Thymus (tissue), 11 donors: ENCODE data around the gene TMEM272. TPM values are rescaled to one million over a fixed set of nuclear protein-coding genes. Genes with fewer than 3 reads are reported as not detected.

Source experiments
- DNase-seq, 9 donors: peaks; one replicate each; pipeline ENCODE4 v3.0.0-alpha.2; 2013; ENCODE audit warnings: low spot score in 9 of 9, low read depth in 6 of 9, missing footprints in 1 of 9
- H3K27ac ChIP-seq, 2 donors: one replicate each; pipeline ENCODE4 v1.5.1; 2013; ENCODE audit warnings: control low read depth in 1 of 2, low read depth in 1 of 2, low read length in 1 of 2, mild to moderate bottlenecking in 1 of 2, moderate library complexity in 1 of 2
- H3K27me3 ChIP-seq, 2 donors: one replicate each; pipeline ENCODE4 v1.5.1; 2013; ENCODE audit warnings: low read length in 1 of 2; ENCODE audit not compliant: control insufficient read depth in 2 of 2, insufficient read depth in 1 of 2
- H3K36me3 ChIP-seq, 2 donors: one replicate each; pipeline ENCODE4 v1.5.1; 2013; ENCODE audit warnings: low read length in 1 of 2, mild to moderate bottlenecking in 1 of 2, moderate library complexity in 1 of 2; ENCODE audit not compliant: control insufficient read depth in 2 of 2, insufficient read depth in 2 of 2
- H3K4me1 ChIP-seq, 2 donors: one replicate each; pipeline ENCODE4 v1.5.1; 2013; ENCODE audit warnings: low read length in 2 of 2; ENCODE audit not compliant: control insufficient read depth in 2 of 2, insufficient read depth in 2 of 2
- H3K4me3 ChIP-seq, 2 donors: one replicate each; pipeline ENCODE4 v1.5.1; 2013; ENCODE audit warnings: low read length in 2 of 2, control low read depth in 1 of 2, mild to moderate bottlenecking in 1 of 2
- H3K9me3 ChIP-seq, 2 donors: one replicate each; pipeline ENCODE4 v1.5.1; 2013; ENCODE audit warnings: low read length in 1 of 2, mild to moderate bottlenecking in 1 of 2; ENCODE audit not compliant: control insufficient read depth in 2 of 2, insufficient read depth in 1 of 2
- WGBS: extraction: QIAGEN DNeasy Blood & Tissue Kit; methylation state at CpG from one replicate; pipeline ENCODE4 v1.1.7; 2013; 5-methylcytosine and 5-hydroxymethylcytosine counted together
- polyA plus RNA-seq: library from polyadenylated mRNA; stranded (reverse); fragments of 200-250 nt; gene quantifications from one replicate; pipeline ENCODE4 v1.2.3, GENCODE V29; 2013
- total RNA-seq: library from RNA; stranded (reverse); fragments of 120-200 nt; gene quantifications from one replicate; pipeline ENCODE4 v1.2.4, GENCODE V29; 2013
- donor health status: healthy.

Gene TMEM272
- total and polyA plus RNA-seq, 2 donors = 0.38 to 0.68 TPM

- peak overlapping the region; percentile 67 to 80 for H3K27ac ChIP-seq
- peaks cover 38 to 73% of the 10 kb centered on the region in 2 donors for H3K4me1 ChIP-seq
- 34% methylated on average over 13 of the region's 13 CpGs for WGBS
- H3K27me3 ChIP-seq = no peaks in the 10 kb centered on the region
- no peaks in the 10 kb centered on the region for H3K9me3 ChIP-seq
- H3K36me3 ChIP-seq = no peaks in the 10 kb centered on the region
- DNase-seq = no peak
- H3K4me3 ChIP-seq = peak overlapping the region; percentile 8 to 25
Observed at GRCh38 chr13:51822106-51822815, 22.7 kb downstream of the TMEM272 start.

DNA sequence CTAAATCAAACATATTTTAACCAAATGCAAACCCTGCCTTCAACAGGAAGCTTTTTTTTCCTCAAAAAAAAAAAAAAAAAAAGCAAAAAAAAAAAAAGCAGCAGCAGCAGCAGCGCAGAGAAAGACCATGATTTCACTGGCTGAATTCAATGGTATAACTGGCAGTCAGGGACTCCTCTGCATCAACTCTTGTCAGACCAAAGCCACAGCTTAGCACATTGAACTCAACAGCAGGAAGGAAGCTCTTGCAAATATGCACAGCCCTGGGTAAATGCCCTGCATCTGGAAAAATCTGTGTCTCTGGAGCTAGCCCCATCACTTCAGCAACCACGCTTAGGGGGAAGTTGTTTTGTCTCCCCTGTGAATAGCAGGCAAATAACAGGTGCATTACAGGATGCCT, 23.4 kb downstream of the TMEM272 start:
- H3K27me3 ChIP-seq = no peaks in the 10 kb centered on the region
- peak overlapping the region; percentile 67 to 80 for H3K27ac ChIP-seq
- no peaks in the 10 kb centered on the region for H3K36me3 ChIP-seq
- peak overlapping the region; percentile 8 to 25 for H3K4me3 ChIP-seq
- H3K9me3 ChIP-seq = no peaks in the 10 kb centered on the region
- H3K4me1 ChIP-seq = peaks cover 31 to 66% of the 10 kb centered on the region in 2 donors
- peak in 6 of 9 donors; percentile 27 to 79 (median 51) for DNase-seq
- 6% methylated on average over 2 of the region's 2 CpGs for WGBS

DNA sequence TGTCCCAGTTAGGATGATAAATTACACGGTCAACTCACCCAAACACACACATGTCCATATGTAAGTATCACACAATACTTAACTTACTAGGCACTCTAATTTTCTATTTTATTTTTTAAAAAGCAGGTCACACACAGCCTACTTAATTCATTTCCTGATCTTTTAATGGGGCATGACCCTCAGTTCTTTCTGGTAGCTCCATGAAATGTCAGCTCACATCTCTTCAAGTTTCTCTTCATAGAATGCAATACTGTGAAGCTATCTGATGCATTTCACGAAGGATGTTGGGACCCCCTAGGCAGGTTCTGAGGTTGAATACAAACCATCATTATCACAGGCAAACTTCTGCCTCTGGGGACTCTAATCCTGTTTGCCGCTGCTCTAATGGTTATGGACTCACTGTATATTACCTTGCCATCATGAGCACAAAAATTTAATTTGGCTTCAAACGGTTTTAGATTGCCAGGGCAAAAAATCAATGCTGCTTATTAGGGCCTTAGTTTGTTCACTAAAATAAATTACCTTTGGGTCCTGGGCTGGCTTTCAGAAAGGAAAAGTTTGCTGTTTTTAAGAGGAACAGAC, 24.9 kb downstream of the TMEM272 start:
- Histone ChIP-seq H3K9me3 (no peaks in the 10 kb centered on the region), H3K4me1 (peaks cover 21 to 60% of the 10 kb centered on the region in 2 donors), H3K4me3 (no peak overlapping the region), H3K27me3 (no peaks in the 10 kb centered on the region), H3K27ac (no peak overlapping the region), H3K36me3 (no peaks in the 10 kb centered on the region)
- 95% methylated on average over 4 of the region's 4 CpGs for WGBS
- no peak for DNase-seq

- H3K9me3 ChIP-seq = no peaks in the 10 kb centered on the region
- no peaks in the 10 kb centered on the region for H3K36me3 ChIP-seq
- DNase-seq = no peak
- H3K27ac ChIP-seq = no peak overlapping the region
- H3K4me3 ChIP-seq = no peak overlapping the region
- no peaks in the 10 kb centered on the region for H3K27me3 ChIP-seq
- 95% methylated on average over 3 of the region's 3 CpGs for WGBS
- H3K4me1 ChIP-seq = peaks cover 18 to 60% of the 10 kb centered on the region in 2 donors
Observed at GRCh38 chr13:51819544-51819943, 25.4 kb downstream of the TMEM272 start.

- Histone ChIP-seq H3K9me3 (no peaks in the 10 kb centered on the region), H3K4me1 (peaks cover 18 to 58% of the 10 kb centered on the region in 2 donors), H3K27me3 (no peaks in the 10 kb centered on the region), H3K27ac (peak overlapping the region in 1 of 2 donors; percentile 63), H3K4me3 (no peak overlapping the region), H3K36me3 (no peaks in the 10 kb centered on the region)
- 93% methylated on average over 9 of the region's 9 CpGs for WGBS
- no peak for DNase-seq
Observed at GRCh38 chr13:51818781-51819511, 26.0 kb downstream of the TMEM272 start.

GRCh38 chr13:51818276-51818675, 26.7 kb downstream of the TMEM272 start:
- 98% methylated on average over 4 of the region's 4 CpGs for WGBS
- no peaks in the 10 kb centered on the region for H3K9me3 ChIP-seq
- no peak overlapping the region for H3K4me3 ChIP-seq
- H3K27ac ChIP-seq = no peak overlapping the region
- H3K27me3 ChIP-seq = no peaks in the 10 kb centered on the region
- peaks cover 18 to 56% of the 10 kb centered on the region in 2 donors for H3K4me1 ChIP-seq
- H3K36me3 ChIP-seq = no peaks in the 10 kb centered on the region
- DNase-seq = no peak

DNA sequence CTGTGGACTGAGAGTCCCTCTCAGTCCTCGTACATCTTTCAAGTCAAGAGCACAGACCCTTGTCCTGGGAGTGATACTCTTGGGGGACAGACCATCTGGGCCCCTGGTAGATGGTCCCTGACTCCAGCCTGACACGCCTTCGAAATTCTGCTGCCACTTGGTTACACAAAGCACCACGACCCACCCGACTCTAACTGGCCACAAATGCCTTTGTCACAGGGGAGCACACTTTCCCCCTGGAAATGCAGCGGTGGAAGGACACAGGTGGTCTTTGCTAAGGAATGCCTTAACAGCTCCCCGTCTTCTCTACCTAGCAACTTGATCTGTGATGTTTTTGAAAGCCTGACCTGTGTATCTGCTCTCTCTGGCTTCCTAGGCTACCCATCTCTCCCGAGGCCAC, 27.3 kb downstream of the TMEM272 start:
- H3K4me3 ChIP-seq = no peak overlapping the region

GRCh38 chr13:51816604-51817249, 28.2 kb downstream of the TMEM272 start:
- Histone ChIP-seq H3K9me3 (no peaks in the 10 kb centered on the region), H3K27ac (no peak overlapping the region), H3K27me3 (no peaks in the 10 kb centered on the region), H3K36me3 (no peaks in the 10 kb centered on the region), H3K4me1 (peaks cover 10 to 41% of the 10 kb centered on the region in 2 donors), H3K4me3 (no peak overlapping the region)
- WGBS = 93% methylated on average over 19 of the region's 19 CpGs
- DNase-seq = no peak

More for the DNA sequence above, 27.3 kb downstream of the TMEM272 start:
- no peaks in the 10 kb centered on the region for H3K27me3 ChIP-seq
- H3K36me3 ChIP-seq = no peaks in the 10 kb centered on the region
- H3K9me3 ChIP-seq = no peaks in the 10 kb centered on the region
- H3K4me1 ChIP-seq = peaks cover 18 to 51% of the 10 kb centered on the region in 2 donors
- H3K27ac ChIP-seq = no peak overlapping the region
- WGBS = 96% methylated on average over 8 of the region's 8 CpGs
- no peak for DNase-seq
